ENCODE results near the gene HSPA1L. TPM values are rescaled to one million over a fixed set of nuclear protein-coding genes. Genes with fewer than 3 reads are reported as not detected.
"Not testable (repeated sequence)": the region's sequence is repeated elsewhere in the genome, so short reads cannot be mapped to it uniquely, and the experiment has no call there.

HSPA1L gene
- total and polyA plus RNA-seq, 2 donors from 2014 or later, result 1.7 to 2.3 TPM

DNA sequence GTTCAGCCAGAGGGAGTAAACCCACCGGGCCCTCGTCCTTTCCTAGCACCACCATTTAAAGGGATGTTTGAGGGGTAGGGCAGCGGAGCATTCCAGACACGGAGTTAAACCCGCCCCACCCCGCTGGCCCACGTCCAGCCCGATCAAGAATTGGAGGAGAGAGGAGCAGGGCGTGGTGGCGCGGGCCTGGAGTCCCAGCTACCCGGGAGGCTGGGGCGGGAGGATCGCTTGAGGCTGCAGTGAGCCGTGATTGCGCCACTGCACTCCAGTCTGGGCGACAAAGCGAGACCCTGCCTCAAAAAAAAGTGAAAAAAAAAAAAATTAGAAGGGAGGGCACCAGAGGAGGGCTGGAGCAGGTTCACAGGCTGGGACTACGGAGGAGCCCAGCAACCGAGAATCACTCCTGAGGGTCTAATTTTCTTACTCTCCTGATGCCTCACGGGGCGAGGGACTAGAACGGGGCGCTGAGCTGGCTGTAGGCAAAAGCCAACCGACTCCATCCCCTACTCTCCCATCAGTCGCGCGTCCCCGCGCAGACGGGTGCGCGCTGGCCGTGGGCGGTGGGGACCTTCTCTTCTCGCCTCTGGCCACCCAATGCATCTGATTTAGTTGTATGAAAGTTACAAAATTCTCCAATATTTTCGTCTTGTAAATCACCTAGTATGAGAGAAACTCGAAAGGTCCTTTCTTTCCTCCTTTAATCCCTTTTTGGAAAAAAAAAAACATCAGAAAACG lies 6.4 kb upstream of the HSPA1L start:
- no peaks in the 10 kb centered on the region for H3K9me3 ChIP-seq (ENCODE audit: control insufficient read depth in 2 of 3, insufficient read depth in 1 of 3, low read length in 3 of 3)
- intact Hi-C loops (cut with DNase I), result no loop called here
- no peaks in the 10 kb centered on the region for H3K27me3 ChIP-seq (ENCODE audit: control insufficient read depth, insufficient read depth, low read length)
- peak overlapping the region; percentile 99 to 100 for H3K27ac ChIP-seq (ENCODE audit: low read depth in 2 of 2, low read length in 2 of 2)
- H3K4me3 ChIP-seq (ENCODE audit: low read length in 3 of 3), result peak overlapping the region; percentile 72 to 87 (median 73)
- H3K9ac ChIP-seq (ENCODE audit: low read length in 3 of 3), result peak overlapping the region; percentile 80 to 100 (median 93)
- TF ChIP-seq, protein P1, sequence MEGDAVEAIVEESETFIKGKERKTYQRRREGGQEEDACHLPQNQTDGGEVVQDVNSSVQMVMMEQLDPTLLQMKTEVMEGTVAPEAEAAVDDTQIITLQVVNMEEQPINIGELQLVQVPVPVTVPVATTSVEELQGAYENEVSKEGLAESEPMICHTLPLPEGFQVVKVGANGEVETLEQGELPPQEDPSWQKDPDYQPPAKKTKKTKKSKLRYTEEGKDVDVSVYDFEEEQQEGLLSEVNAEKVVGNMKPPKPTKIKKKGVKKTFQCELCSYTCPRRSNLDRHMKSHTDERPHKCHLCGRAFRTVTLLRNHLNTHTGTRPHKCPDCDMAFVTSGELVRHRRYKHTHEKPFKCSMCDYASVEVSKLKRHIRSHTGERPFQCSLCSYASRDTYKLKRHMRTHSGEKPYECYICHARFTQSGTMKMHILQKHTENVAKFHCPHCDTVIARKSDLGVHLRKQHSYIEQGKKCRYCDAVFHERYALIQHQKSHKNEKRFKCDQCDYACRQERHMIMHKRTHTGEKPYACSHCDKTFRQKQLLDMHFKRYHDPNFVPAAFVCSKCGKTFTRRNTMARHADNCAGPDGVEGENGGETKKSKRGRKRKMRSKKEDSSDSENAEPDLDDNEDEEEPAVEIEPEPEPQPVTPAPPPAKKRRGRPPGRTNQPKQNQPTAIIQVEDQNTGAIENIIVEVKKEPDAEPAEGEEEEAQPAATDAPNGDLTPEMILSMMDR (IDR thresholded peaks at IDR 0.05; ENCODE audit: borderline replicate concordance, extremely low read depth, insufficient read depth), result no peak
- no peaks in the 10 kb centered on the region for H3K36me3 ChIP-seq (ENCODE audit: control insufficient read depth in 2 of 3, insufficient read depth in 3 of 3, low read length in 3 of 3)
- DNase-seq, result peak; percentile 59 to 91 (median 86)
- FAIRE-seq, result no peak
- peaks cover 2 to 22% (median 14%) of the 10 kb centered on the region in 3 donors for H3K4me1 ChIP-seq (ENCODE audit: control insufficient read depth in 2 of 3, insufficient read depth in 2 of 3, low read depth in 1 of 3, low read length in 3 of 3)

DNA sequence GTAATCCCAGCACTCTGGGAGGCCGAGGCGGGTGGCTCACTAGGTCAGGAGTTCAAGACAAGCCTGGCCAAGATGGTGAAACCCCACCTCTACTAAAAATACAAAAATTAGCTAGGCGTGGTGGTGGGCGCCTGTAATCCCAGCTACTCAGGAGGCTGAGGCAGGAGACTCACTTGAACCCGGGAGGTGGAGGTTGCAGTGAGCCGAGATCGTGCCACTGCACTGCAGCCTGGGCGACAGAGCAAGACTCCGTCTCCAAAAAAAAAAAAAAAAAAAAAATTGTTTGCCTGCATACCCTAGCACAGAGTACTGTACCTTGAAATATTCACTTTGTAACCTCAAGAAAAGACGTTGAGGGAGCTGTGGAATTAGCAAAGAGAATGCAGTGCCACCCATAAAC lies 5.3 kb upstream of the HSPA1L start:
- peak in 1 of 5 donors; percentile 49 for DNase-seq
- H3K4me3 ChIP-seq (ENCODE audit: low read length in 3 of 3); H3K36me3 ChIP-seq (ENCODE audit: control insufficient read depth in 2 of 3, insufficient read depth in 3 of 3, low read length in 3 of 3); H3K27me3 ChIP-seq (ENCODE audit: control insufficient read depth, insufficient read depth, low read length); H3K9me3 ChIP-seq (ENCODE audit: control insufficient read depth in 2 of 3, insufficient read depth in 1 of 3, low read length in 3 of 3); intact Hi-C loops (cut with DNase I); FAIRE-seq: not testable (repeated sequence)
- peak overlapping the region in 1 of 2 donors; percentile 100 for H3K27ac ChIP-seq (ENCODE audit: low read depth in 2 of 2, low read length in 2 of 2)
- peak overlapping the region in 1 of 3 donors; percentile 93 for H3K9ac ChIP-seq (ENCODE audit: low read length in 3 of 3)
- H3K4me1 ChIP-seq (ENCODE audit: control insufficient read depth in 2 of 3, insufficient read depth in 2 of 3, low read depth in 1 of 3, low read length in 3 of 3), result peaks cover 0 to 16% (median 12%) of the 10 kb centered on the region in 3 donors

DNA sequence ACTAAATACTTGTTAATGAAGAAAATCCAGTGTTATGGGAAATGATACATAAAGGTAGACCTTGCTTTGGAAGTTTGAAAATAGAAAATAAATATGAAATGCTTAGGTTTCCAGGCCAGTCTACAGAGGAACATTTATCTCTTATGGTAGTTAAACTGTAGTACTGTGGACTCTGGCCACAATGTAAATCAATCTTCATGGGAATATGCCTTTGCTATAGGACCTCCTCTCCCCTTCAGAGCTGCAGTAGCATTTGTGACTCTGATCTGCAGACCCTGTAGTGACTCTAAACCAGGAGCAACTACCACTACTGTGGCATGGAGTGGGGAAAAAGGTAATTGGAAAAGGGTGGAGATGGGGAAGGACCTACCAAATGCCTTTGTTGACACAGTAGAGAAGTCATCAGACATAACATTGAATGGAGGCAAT lies 4.8 kb upstream of the HSPA1L start:
- H3K9me3 ChIP-seq (ENCODE audit: control insufficient read depth in 2 of 3, insufficient read depth in 1 of 3, low read length in 3 of 3), result no peaks in the 10 kb centered on the region
- DNase-seq, result peak in 1 of 5 donors; percentile 44
- H3K36me3 ChIP-seq (ENCODE audit: control insufficient read depth in 2 of 3, insufficient read depth in 3 of 3, low read length in 3 of 3), result no peaks in the 10 kb centered on the region
- intact Hi-C loops (cut with DNase I), result no loop called here
- peak overlapping the region; percentile 73 to 82 for H3K27ac ChIP-seq (ENCODE audit: low read depth in 2 of 2, low read length in 2 of 2)
- peaks cover 0 to 14% (median 12%) of the 10 kb centered on the region in 3 donors for H3K4me1 ChIP-seq (ENCODE audit: control insufficient read depth in 2 of 3, insufficient read depth in 2 of 3, low read depth in 1 of 3, low read length in 3 of 3)
- TF ChIP-seq, protein P1 (IDR thresholded peaks at IDR 0.05; ENCODE audit: borderline replicate concordance, extremely low read depth, insufficient read depth), result no peak
- H3K9ac ChIP-seq (ENCODE audit: low read length in 3 of 3), result peak overlapping the region in 1 of 3 donors; percentile 19
- H3K4me3 ChIP-seq (ENCODE audit: low read length in 3 of 3), result no peak overlapping the region
- FAIRE-seq, result no peak
- no peaks in the 10 kb centered on the region for H3K27me3 ChIP-seq (ENCODE audit: control insufficient read depth, insufficient read depth, low read length)

DNA sequence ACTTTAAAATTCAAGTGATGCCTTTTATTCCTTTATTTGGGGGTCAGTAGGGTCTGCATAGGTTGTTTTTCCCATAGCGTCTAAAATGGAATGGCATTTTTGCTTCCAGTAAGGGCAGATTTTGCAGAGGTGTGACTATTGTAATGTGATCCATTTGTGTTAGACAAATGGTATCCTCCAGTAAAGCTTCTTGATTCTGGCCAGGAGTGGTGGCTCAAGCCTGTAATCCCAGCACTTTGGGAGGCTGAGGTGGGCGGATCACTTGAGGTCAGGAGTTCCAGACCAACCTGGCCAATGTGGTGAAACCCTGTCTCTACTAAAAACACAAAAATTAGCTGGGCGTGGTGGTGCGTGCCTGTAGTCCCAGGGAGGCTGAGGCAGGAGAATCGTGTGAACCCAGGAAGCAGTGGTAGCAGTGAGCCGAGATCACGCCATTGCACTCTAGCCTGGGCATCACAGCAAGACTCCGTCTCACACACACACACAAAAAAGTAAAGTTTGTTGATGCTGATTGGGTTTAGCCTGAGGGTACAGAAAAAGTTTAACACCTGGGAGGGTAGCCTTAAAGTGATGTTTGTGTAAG lies 2.9 kb upstream of the HSPA1L start:
- H3K27ac ChIP-seq (ENCODE audit: low read depth in 2 of 2, low read length in 2 of 2), result peak overlapping the region; percentile 78 to 91
- H3K27me3 ChIP-seq (ENCODE audit: control insufficient read depth, insufficient read depth, low read length); H3K9me3 ChIP-seq (ENCODE audit: control insufficient read depth in 2 of 3, insufficient read depth in 1 of 3, low read length in 3 of 3); H3K36me3 ChIP-seq (ENCODE audit: control insufficient read depth in 2 of 3, insufficient read depth in 3 of 3, low read length in 3 of 3); intact Hi-C loops (cut with DNase I); FAIRE-seq: not testable (repeated sequence)
- peaks cover 4 to 17% (median 10%) of the 10 kb centered on the region in 3 donors for H3K4me1 ChIP-seq (ENCODE audit: control insufficient read depth in 2 of 3, insufficient read depth in 2 of 3, low read depth in 1 of 3, low read length in 3 of 3)
- peak overlapping the region in 2 of 3 donors; percentile 30 to 79 for H3K9ac ChIP-seq (ENCODE audit: low read length in 3 of 3)
- H3K4me3 ChIP-seq (ENCODE audit: low read length in 3 of 3), result peak overlapping the region; percentile 54 to 69 (median 63)
- peak in 1 of 5 donors; percentile 23 for DNase-seq

DNA sequence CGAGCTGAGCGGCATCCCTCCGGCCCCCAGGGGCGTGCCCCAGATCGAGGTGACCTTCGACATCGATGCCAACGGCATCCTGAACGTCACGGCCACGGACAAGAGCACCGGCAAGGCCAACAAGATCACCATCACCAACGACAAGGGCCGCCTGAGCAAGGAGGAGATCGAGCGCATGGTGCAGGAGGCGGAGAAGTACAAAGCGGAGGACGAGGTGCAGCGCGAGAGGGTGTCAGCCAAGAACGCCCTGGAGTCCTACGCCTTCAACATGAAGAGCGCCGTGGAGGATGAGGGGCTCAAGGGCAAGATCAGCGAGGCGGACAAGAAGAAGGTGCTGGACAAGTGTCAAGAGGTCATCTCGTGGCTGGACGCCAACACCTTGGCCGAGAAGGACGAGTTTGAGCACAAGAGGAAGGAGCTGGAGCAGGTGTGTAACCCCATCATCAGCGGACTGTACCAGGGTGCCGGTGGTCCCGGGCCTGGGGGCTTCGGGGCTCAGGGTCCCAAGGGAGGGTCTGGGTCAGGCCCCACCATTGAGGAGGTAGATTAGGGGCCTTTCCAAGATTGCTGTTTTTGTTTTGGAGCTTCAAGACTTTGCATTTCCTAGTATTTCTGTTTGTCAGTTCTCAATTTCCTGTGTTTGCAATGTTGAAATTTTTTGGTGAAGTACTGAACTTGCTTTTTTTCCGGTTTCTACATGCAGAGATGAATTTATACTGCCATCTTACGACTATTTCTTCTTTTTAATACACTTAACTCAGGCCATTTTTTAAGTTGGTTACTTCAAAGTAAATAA lies 2.2 kb upstream of the HSPA1L start:
- H3K4me1 ChIP-seq (ENCODE audit: control insufficient read depth in 2 of 3, insufficient read depth in 2 of 3, low read depth in 1 of 3, low read length in 3 of 3), result peaks cover 4 to 12% (median 10%) of the 10 kb centered on the region in 3 donors
- H3K9me3 ChIP-seq (ENCODE audit: control insufficient read depth in 2 of 3, insufficient read depth in 1 of 3, low read length in 3 of 3); intact Hi-C loops (cut with DNase I); H3K36me3 ChIP-seq (ENCODE audit: control insufficient read depth in 2 of 3, insufficient read depth in 3 of 3, low read length in 3 of 3); FAIRE-seq; H3K27me3 ChIP-seq (ENCODE audit: control insufficient read depth, insufficient read depth, low read length): not testable (repeated sequence)
- peak overlapping the region; percentile 78 to 91 for H3K27ac ChIP-seq (ENCODE audit: low read depth in 2 of 2, low read length in 2 of 2)
- peak in 2 of 5 donors; percentile 47 to 66 for DNase-seq
- peak overlapping the region; percentile 22 to 79 (median 30) for H3K9ac ChIP-seq (ENCODE audit: low read length in 3 of 3)
- H3K4me3 ChIP-seq (ENCODE audit: low read length in 3 of 3), result peak overlapping the region; percentile 54 to 69 (median 63)

Measured in kidney (tissue), 14 donors.